KMS-11 (cell line): ENCODE data around the gene ATF7IP.

Source experiments
- H2AFZ ChIP-seq: fragments of 200-600 bp; sonication (generic); 2 replicates; pipeline ENCODE4 v1.6.1; 2016; ENCODE audit warnings: antibody characterized with exemption, mixed run types, low read depth
- H3K27ac ChIP-seq: fragments of 200-600 bp; sonication (generic); 2 replicates; pipeline ENCODE4 v1.6.1; 2016; ENCODE audit warnings: mild to moderate bottlenecking, mixed run types
- H3K27me3 ChIP-seq: fragments of 200-600 bp; sonication (generic); 2 replicates; pipeline ENCODE4 v1.6.1; 2017; ENCODE audit warnings: mild to moderate bottlenecking, low read depth, mixed run types, moderate library complexity; ENCODE audit not compliant: insufficient read depth
- H3K36me3 ChIP-seq: fragments of 200-600 bp; sonication (generic); 2 replicates; pipeline ENCODE4 v1.6.1; 2017; ENCODE audit warnings: mild to moderate bottlenecking, mixed run types; ENCODE audit not compliant: insufficient read depth
- H3K4me1 ChIP-seq: fragments of 200-600 bp; sonication (generic); 2 replicates; pipeline ENCODE4 v1.6.1; 2016; ENCODE audit warnings: mild to moderate bottlenecking, low read depth, mixed run types; ENCODE audit not compliant: poor library complexity, severe bottlenecking
- H3K4me2 ChIP-seq: fragments of 200-600 bp; sonication (generic); 2 replicates; pipeline ENCODE4 v1.7.0; 2016; ENCODE audit warnings: mild to moderate bottlenecking, mixed run types
- H3K4me3 ChIP-seq: fragments of 200-600 bp; sonication (generic); IDR thresholded peaks from 2 replicates; pipeline ENCODE4 v1.6.1; 2017; ENCODE audit warnings: low read depth, low read length, mixed read lengths; ENCODE audit not compliant: insufficient read depth
- H3K79me2 ChIP-seq: fragments of 200-600 bp; sonication (generic); 2 replicates; pipeline ENCODE4 v1.6.1; 2016; ENCODE audit warnings: low read depth, mixed run types; ENCODE audit not compliant: insufficient read depth
- H3K9ac ChIP-seq: fragments of 200-600 bp; sonication (generic); 2 replicates; pipeline ENCODE4 v1.6.1; 2016; ENCODE audit warnings: mild to moderate bottlenecking, mixed run types
- H4K20me1 ChIP-seq: fragments of 200-600 bp; sonication (generic); 2 replicates; pipeline ENCODE4 v1.6.1; 2016; ENCODE audit warnings: mild to moderate bottlenecking, mixed run types; ENCODE audit not compliant: insufficient read depth
- CTCF ChIP-seq: fragments of 200-600 bp; sonication (generic); conservative IDR thresholded peaks from 2 replicates; pipeline ENCODE4 v1.6.1; 2017; ENCODE audit warnings: low read depth, mild to moderate bottlenecking, antibody characterized with exemption, low read length, moderate library complexity, mixed read lengths

ATF7IP gene

GRCh38 chr12:14424545-14424944 is 59.1 kb downstream of the ATF7IP start:
- Histone ChIP-seq H3K4me1 (no peaks in the 10 kb centered on the region), H4K20me1 (no peaks in the 10 kb centered on the region), H3K27ac (no peak overlapping the region), H2AFZ (no peak overlapping the region), H3K36me3 (no peaks in the 10 kb centered on the region), H3K4me2 (no peak overlapping the region), H3K27me3 (no peaks in the 10 kb centered on the region), H3K9ac (no peak overlapping the region), H3K79me2 (peaks cover 84% of the 10 kb centered on the region; the same call in 1 of the 2 replicates), H3K4me3 (no peak overlapping the region)
- TF ChIP-seq CTCF = no peak

GRCh38 chr12:14426792-14427191 is 61.3 kb downstream of the ATF7IP start:
- no peaks in the 10 kb centered on the region for H4K20me1 ChIP-seq
- no peak overlapping the region for H3K27ac ChIP-seq
- no peaks in the 10 kb centered on the region for H3K4me1 ChIP-seq
- H3K27me3 ChIP-seq = no peaks in the 10 kb centered on the region
- H3K4me3 ChIP-seq = no peak overlapping the region
- TF ChIP-seq CTCF = no peak
- H3K79me2 ChIP-seq = peaks cover 85% of the 10 kb centered on the region
- H3K4me2 ChIP-seq = no peak overlapping the region
- H3K36me3 ChIP-seq = no peaks in the 10 kb centered on the region
- no peak overlapping the region for H2AFZ ChIP-seq
- H3K9ac ChIP-seq = no peak overlapping the region

- no peak overlapping the region for H3K4me2 ChIP-seq
- H3K27me3 ChIP-seq = no peaks in the 10 kb centered on the region
- no peaks in the 10 kb centered on the region for H3K36me3 ChIP-seq
- no peaks in the 10 kb centered on the region for H4K20me1 ChIP-seq
- H2AFZ ChIP-seq = no peak overlapping the region
- H3K4me3 ChIP-seq = no peak overlapping the region
- TF ChIP-seq CTCF = no peak
- H3K4me1 ChIP-seq = no peaks in the 10 kb centered on the region
- H3K27ac ChIP-seq = no peak overlapping the region
- H3K79me2 ChIP-seq = peaks cover 87% of the 10 kb centered on the region
- H3K9ac ChIP-seq = no peak overlapping the region
These were observed 62.4 kb downstream of the ATF7IP start for GRCh38 chr12:14427929-14428328.

GRCh38 chr12:14430394-14430986 is 65.0 kb downstream of the ATF7IP start:
- Histone ChIP-seq H3K79me2 (peaks cover 76% of the 10 kb centered on the region), H2AFZ (no peak overlapping the region), H3K36me3 (no peaks in the 10 kb centered on the region), H3K27me3 (no peaks in the 10 kb centered on the region), H3K4me3 (no peak overlapping the region), H3K9ac (no peak overlapping the region), H3K4me1 (no peaks in the 10 kb centered on the region), H3K4me2 (no peak overlapping the region), H4K20me1 (no peaks in the 10 kb centered on the region), H3K27ac (no peak overlapping the region)
- TF ChIP-seq CTCF = no peak
